Stromal cell of bone marrow (primary cell): Measurements from ENCODE around the gene ZMYND10.

ENCODE experiments used
- DNase-seq: peaks from one replicate; pipeline ENCODE4 v3.0.0-alpha.2; 2012; ENCODE audit warnings: low read depth

Gene ZMYND10

GRCh38 chr3:50302095-50303012 is 43.2 kb downstream of the ZMYND10 start:
- DNase-seq: no peak

GRCh38 chr3:50300681-50301254 is 44.8 kb downstream of the ZMYND10 start:
- DNase-seq: no peak

- peak; percentile 52 for DNase-seq
These were observed 45.4 kb downstream of the ZMYND10 start for GRCh38 chr3:50299929-50300680.

GRCh38 chr3:50299638-50299928 is 45.9 kb downstream of the ZMYND10 start:
- no peak for DNase-seq

- peak; percentile 99 for DNase-seq
These were observed 46.5 kb downstream of the ZMYND10 start, which contains the start of the genes HYAL3 and NAA80 for GRCh38 chr3:50298836-50299637. Gene HYAL3, minus strand, starts transcription at chr3:50299405. Its CDS starts 3,803 bp downstream, at chr3:50295602. Gene NAA80, minus strand, starts transcription at chr3:50299405. Its CDS starts 1,942 bp downstream, at chr3:50297463.

GRCh38 chr3:50297896-50298725 is 47.4 kb downstream of the ZMYND10 start:
- DNase-seq: no peak

GRCh38 chr3:50297384-50297775 is 48.2 kb downstream of the ZMYND10 start:
- no peak for DNase-seq

GRCh38 chr3:50296721-50297383 is 48.7 kb downstream of the ZMYND10 start:
- DNase-seq: no peak

GRCh38 chr3:50295553-50296431 is 49.7 kb downstream of the ZMYND10 start:
- no peak for DNase-seq

- no peak for DNase-seq
These were observed 50.8 kb downstream of the ZMYND10 start for GRCh38 chr3:50294492-50295403.

- no peak for DNase-seq
These were observed 51.4 kb downstream of the ZMYND10 start for GRCh38 chr3:50294089-50294488.

GRCh38 chr3:50293079-50293801 is 52.3 kb downstream of the ZMYND10 start:
- DNase-seq: no peak

- peak; percentile 96 for DNase-seq
These were observed 53.1 kb downstream of the ZMYND10 start, which contains the start of gene IFRD2 for GRCh38 chr3:50292159-50293078. Gene IFRD2, minus strand, starts transcription at chr3:50292429. Its CDS starts 155 bp downstream, at chr3:50292274.
